Stimulated activated CD8-positive, alpha-beta memory T cell treated with anti-CD3 and anti-CD28 coated beads, Interleukin-15, amount 100 ng/mL, for 48 hours (primary cell): ENCODE results near the gene MTPN.

Experiments used
- DNase-seq, 2 donors: peaks; one replicate each; pipeline ENCODE4 v3.0.0-alpha.2; 2020; ENCODE audit warnings: low read depth in 2 of 2

MTPN gene

GRCh38 chr7:135977007-135977741 lies at the start of gene MTPN:
TSS of gene MTPN (minus strand) at chr7:135977359. CDS start at chr7:135977100, 259 bp downstream.
- DNase-seq = peak; percentile 97

- DNase-seq = no peak
These were observed 49.0 kb upstream of the MTPN start for GRCh38 chr7:136026209-136026608.

- no peak for DNase-seq
These were observed 46.1 kb upstream of the MTPN start for GRCh38 chr7:136023134-136023869.

GRCh38 chr7:136020556-136020955 lies 43.4 kb upstream of the MTPN start:
- DNase-seq = no peak

GRCh38 chr7:136018104-136018503 lies 40.9 kb upstream of the MTPN start:
- no peak for DNase-seq

- DNase-seq = no peak
These were observed 39.7 kb upstream of the MTPN start for GRCh38 chr7:136016649-136017395.

- DNase-seq = no peak
These were observed 38.5 kb upstream of the MTPN start for GRCh38 chr7:136015638-136016037.

GRCh38 chr7:136014659-136015058 lies 37.5 kb upstream of the MTPN start:
- no peak for DNase-seq

- DNase-seq = no peak
These were observed 35.1 kb upstream of the MTPN start for GRCh38 chr7:136012238-136012637.

- no peak for DNase-seq
These were observed 32.4 kb upstream of the MTPN start for GRCh38 chr7:136009488-136010079.

GRCh38 chr7:136006208-136006607 lies 29.0 kb upstream of the MTPN start:
- no peak for DNase-seq

- no peak for DNase-seq
These were observed 26.9 kb upstream of the MTPN start for GRCh38 chr7:136004083-136004482.

GRCh38 chr7:136002802-136003201 lies 25.6 kb upstream of the MTPN start:
- DNase-seq = no peak

GRCh38 chr7:136000288-136000913 lies 23.2 kb upstream of the MTPN start:
- DNase-seq = no peak

- DNase-seq = no peak
These were observed 20.9 kb upstream of the MTPN start for GRCh38 chr7:135998081-135998480.

- no peak for DNase-seq
These were observed 18.6 kb upstream of the MTPN start for GRCh38 chr7:135995748-135996147.

GRCh38 chr7:135994466-135995205 lies 17.5 kb upstream of the MTPN start:
- DNase-seq = no peak

- DNase-seq = no peak
These were observed 16.8 kb upstream of the MTPN start for GRCh38 chr7:135993950-135994349.

GRCh38 chr7:135991906-135992305 lies 14.7 kb upstream of the MTPN start:
- DNase-seq = no peak

- no peak for DNase-seq
These were observed 14.2 kb upstream of the MTPN start for GRCh38 chr7:135991322-135991721.

- no peak for DNase-seq
These were observed 13.1 kb upstream of the MTPN start for GRCh38 chr7:135990258-135990657.
